ENCODE results near the gene RALGAPB. TPM values are rescaled to one million over a fixed set of nuclear protein-coding genes. Genes with fewer than 3 reads are reported as not detected.

Gene RALGAPB
- total and polyA plus RNA-seq, 5 donors, result 8.3 to 26.9 (median 22.0) TPM

DNA sequence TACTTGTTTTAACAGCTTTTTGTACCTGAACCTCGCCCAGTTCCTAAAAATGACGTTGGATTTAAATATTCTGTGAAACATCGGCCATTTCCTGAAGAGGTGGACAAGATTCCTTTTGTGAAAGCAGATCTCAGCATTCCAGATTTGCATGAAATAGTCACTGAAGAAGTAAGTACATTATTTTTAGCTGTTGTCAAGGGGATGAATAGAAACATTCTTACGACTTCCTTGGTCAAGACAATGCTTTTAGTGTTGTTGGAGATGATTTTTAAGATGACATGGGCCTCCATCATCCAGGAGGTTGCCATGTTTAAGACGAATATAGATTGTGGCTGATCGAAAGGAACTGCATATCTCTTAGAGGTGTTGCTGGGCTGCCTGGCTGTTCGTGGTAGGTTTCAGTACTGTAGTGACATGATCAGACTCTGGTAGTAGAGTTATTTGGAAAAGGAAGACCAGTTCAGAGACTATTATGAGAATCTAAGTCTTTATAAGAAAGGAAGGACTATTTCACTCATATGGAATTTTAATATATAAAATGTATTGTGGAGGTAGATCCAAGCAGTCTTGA, 78.5 kb downstream of the RALGAPB start:
- no peak overlapping the region for H3K4me3 ChIP-seq (ENCODE audit: low read length)
- H3K27me3 ChIP-seq (ENCODE audit: control insufficient read depth, insufficient read depth), result no peaks in the 10 kb centered on the region
- intact Hi-C loops (cut with DNase I), result no loop called here
- H3K4me1 ChIP-seq (ENCODE audit: control insufficient read depth, insufficient read depth, low read length), result no peaks in the 10 kb centered on the region
- no peak for DNase-seq
- WGBS, result 82% methylated on average over 7 of the region's 7 CpGs
- H3K9me3 ChIP-seq (ENCODE audit: control insufficient read depth, low read length), result no peaks in the 10 kb centered on the region
- ATAC-seq, result no peak
- H3K27ac ChIP-seq (ENCODE audit: low read length), result no peak overlapping the region

GRCh38 chr20:38554986-38555385, 82.3 kb downstream of the RALGAPB start:
- no peak for DNase-seq
- Histone ChIP-seq H3K4me3 (ENCODE audit: low read length) (no peak overlapping the region), H3K9me3 (ENCODE audit: control insufficient read depth, low read length) (no peaks in the 10 kb centered on the region), H3K4me1 (ENCODE audit: control insufficient read depth, insufficient read depth, low read length) (no peaks in the 10 kb centered on the region), H3K27me3 (ENCODE audit: control insufficient read depth, insufficient read depth) (no peaks in the 10 kb centered on the region), H3K27ac (ENCODE audit: low read length) (no peak overlapping the region)
- 97% methylated on average over 2 of the region's 2 CpGs for WGBS
- no peak for ATAC-seq
- intact Hi-C loops (cut with DNase I), result no loop called here

DNA sequence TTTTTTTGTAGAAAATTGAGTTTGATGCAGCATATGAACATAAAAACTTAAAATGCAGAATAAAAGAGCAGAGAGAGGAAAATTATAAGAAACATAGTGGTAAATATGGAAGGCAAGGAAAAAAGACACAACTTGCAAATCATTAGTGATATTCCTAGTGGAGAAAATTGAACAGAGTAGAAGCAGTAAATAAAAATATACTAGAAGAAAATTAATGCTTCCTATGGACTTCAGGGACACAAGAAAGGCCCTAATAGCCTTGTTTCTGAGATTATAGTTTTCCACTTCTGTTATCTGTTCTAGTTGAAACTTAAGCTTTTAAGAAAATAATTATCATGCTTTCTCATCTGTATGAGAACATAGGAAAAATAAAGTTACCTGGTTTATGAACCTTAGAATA, 82.8 kb downstream of the RALGAPB start:
- intact Hi-C loops (cut with DNase I), result no loop called here
- no peak overlapping the region for H3K27ac ChIP-seq (ENCODE audit: low read length)
- no peak for ATAC-seq
- no peaks in the 10 kb centered on the region for H3K4me1 ChIP-seq (ENCODE audit: control insufficient read depth, insufficient read depth, low read length)
- DNase-seq, result no peak
- no peak overlapping the region for H3K4me3 ChIP-seq (ENCODE audit: low read length)
- H3K27me3 ChIP-seq (ENCODE audit: control insufficient read depth, insufficient read depth), result no peaks in the 10 kb centered on the region
- no peaks in the 10 kb centered on the region for H3K9me3 ChIP-seq (ENCODE audit: control insufficient read depth, low read length)

DNA sequence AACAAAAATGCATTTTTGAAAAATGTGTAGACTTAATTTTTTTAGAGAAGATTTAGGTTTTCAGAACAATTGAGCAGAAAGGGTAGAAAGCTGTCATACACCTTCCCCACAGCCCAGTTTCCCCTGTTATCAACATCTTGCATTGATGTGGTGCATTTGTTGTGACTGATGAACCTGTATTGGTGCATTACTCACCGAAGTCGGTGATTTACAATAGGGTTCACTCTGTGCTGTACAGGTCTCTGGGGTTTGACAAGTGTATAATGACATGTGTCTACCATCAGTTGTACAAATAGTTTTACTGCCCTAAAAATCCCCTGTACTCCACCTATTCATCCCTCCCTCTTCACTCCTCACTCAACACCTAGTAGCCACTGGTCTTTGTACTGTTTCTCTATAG, 84.5 kb downstream of the RALGAPB start:
- Histone ChIP-seq H3K4me1 (ENCODE audit: control insufficient read depth, insufficient read depth, low read length) (no peaks in the 10 kb centered on the region), H3K9me3 (ENCODE audit: control insufficient read depth, low read length) (no peaks in the 10 kb centered on the region), H3K27ac (ENCODE audit: low read length) (no peak overlapping the region), H3K4me3 (ENCODE audit: low read length) (no peak overlapping the region), H3K27me3 (ENCODE audit: control insufficient read depth, insufficient read depth) (no peaks in the 10 kb centered on the region)
- intact Hi-C loops (cut with DNase I), result no loop called here
- WGBS, result 97% methylated on average over 2 of the region's 2 CpGs
- DNase-seq, result no peak
- ATAC-seq, result no peak

DNA sequence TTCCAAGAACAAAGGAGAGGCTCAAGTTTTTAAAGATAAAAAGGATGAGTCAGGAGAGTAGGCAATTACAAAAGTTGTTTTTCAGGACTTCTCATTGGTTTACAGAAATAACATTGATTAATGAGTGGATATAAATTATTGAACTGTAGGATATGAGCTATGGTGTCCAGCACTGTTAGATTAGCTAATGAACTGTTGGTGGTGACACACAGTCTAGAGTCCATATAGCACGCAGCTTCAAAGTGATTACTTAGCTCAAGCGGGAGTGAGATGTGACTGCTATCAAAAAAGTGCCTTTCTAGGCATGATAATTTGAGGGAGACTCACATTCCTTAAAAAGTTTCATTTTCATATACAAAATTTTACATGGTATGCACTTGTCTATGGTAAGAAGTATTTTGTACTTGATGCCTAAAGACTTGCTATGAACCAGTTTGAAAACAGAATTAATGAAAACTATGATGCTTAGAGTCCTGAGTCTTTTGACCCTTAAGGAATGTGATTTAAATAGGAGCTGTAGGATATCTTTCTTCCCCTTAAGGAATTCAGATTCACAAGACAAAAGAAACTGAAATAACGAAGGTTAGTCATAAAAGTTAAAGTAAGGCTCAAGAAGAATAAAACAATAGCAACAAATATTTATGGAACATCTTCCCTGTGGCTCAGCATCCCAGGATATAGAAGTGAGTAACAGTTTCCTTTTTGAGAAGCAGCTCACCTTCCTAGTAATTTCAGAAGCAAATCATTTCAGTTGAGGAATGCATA, 86.1 kb downstream of the RALGAPB start:
- intact Hi-C loops (cut with DNase I), result no loop called here
- DNase-seq (no peak), ATAC-seq (no peak)
- H3K27ac ChIP-seq (ENCODE audit: low read length), result no peak overlapping the region
- no peaks in the 10 kb centered on the region for H3K9me3 ChIP-seq (ENCODE audit: control insufficient read depth, low read length)
- H3K4me1 ChIP-seq (ENCODE audit: control insufficient read depth, insufficient read depth, low read length), result no peaks in the 10 kb centered on the region
- 80% methylated on average over 3 of the region's 3 CpGs for WGBS
- H3K4me3 ChIP-seq (ENCODE audit: low read length), result no peak overlapping the region
- no peaks in the 10 kb centered on the region for H3K27me3 ChIP-seq (ENCODE audit: control insufficient read depth, insufficient read depth)

DNA sequence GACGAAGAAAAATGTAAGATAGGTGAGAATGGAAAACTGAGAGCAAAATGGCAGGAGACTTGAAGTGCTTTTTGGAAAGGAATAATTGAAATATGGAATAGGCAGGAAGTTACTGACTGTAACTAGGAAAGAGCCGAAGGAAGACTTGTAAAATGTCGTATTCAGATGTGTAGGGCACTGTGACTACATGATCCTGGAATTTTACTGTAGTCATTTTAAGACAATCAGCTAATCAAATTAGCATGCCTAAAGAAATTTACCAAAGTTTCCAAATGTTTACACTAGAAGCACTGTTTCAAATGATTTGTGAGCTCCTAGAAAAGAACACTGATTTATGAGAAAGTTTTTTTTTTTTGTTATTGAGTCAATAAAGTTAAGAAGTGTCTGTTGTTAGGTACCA, 87.1 kb downstream of the RALGAPB start:
- Histone ChIP-seq H3K4me1 (ENCODE audit: control insufficient read depth, insufficient read depth, low read length) (no peaks in the 10 kb centered on the region), H3K9me3 (ENCODE audit: control insufficient read depth, low read length) (no peaks in the 10 kb centered on the region), H3K27ac (ENCODE audit: low read length) (no peak overlapping the region), H3K4me3 (ENCODE audit: low read length) (no peak overlapping the region), H3K27me3 (ENCODE audit: control insufficient read depth, insufficient read depth) (no peaks in the 10 kb centered on the region)
- ATAC-seq (no peak), DNase-seq (no peak)
- intact Hi-C loops (cut with DNase I), result no loop called here
- 93% methylated on average over 3 of the region's 3 CpGs for WGBS

GRCh38 chr20:38563802-38564431, 91.3 kb downstream of the RALGAPB start:
- Histone ChIP-seq H3K27ac (ENCODE audit: low read length) (no peak overlapping the region), H3K9me3 (ENCODE audit: control insufficient read depth, low read length) (no peaks in the 10 kb centered on the region), H3K27me3 (ENCODE audit: control insufficient read depth, insufficient read depth) (no peaks in the 10 kb centered on the region), H3K4me3 (ENCODE audit: low read length) (no peak overlapping the region), H3K4me1 (ENCODE audit: control insufficient read depth, insufficient read depth, low read length) (no peaks in the 10 kb centered on the region)
- WGBS, result 97% methylated on average over 6 of the region's 6 CpGs
- intact Hi-C loops (cut with DNase I), result no loop called here
- DNase-seq, result no peak
- ATAC-seq, result no peak

GRCh38 chr20:38564680-38565079, 92.0 kb downstream of the RALGAPB start:
- H3K9me3 ChIP-seq (ENCODE audit: control insufficient read depth, low read length), result no peaks in the 10 kb centered on the region
- intact Hi-C loops (cut with DNase I), result no loop called here
- no peak for ATAC-seq
- WGBS, result 95% methylated on average over 1 of the region's 1 CpG
- no peak overlapping the region for H3K27ac ChIP-seq (ENCODE audit: low read length)
- H3K4me1 ChIP-seq (ENCODE audit: control insufficient read depth, insufficient read depth, low read length), result no peaks in the 10 kb centered on the region
- no peak overlapping the region for H3K4me3 ChIP-seq (ENCODE audit: low read length)
- H3K27me3 ChIP-seq (ENCODE audit: control insufficient read depth, insufficient read depth), result no peaks in the 10 kb centered on the region
- no peak for DNase-seq

GRCh38 chr20:38566036-38566598, 93.5 kb downstream of the RALGAPB start:
- 98% methylated on average over 6 of the region's 6 CpGs for WGBS
- no peak overlapping the region for H3K27ac ChIP-seq (ENCODE audit: low read length)
- H3K27me3 ChIP-seq (ENCODE audit: control insufficient read depth, insufficient read depth), result no peaks in the 10 kb centered on the region
- H3K4me1 ChIP-seq (ENCODE audit: control insufficient read depth, insufficient read depth, low read length), result no peaks in the 10 kb centered on the region
- no peaks in the 10 kb centered on the region for H3K9me3 ChIP-seq (ENCODE audit: control insufficient read depth, low read length)
- no peak for ATAC-seq
- no peak overlapping the region for H3K4me3 ChIP-seq (ENCODE audit: low read length)
- no peak for DNase-seq
- intact Hi-C loops (cut with DNase I), result no loop called here

- no peaks in the 10 kb centered on the region for H3K27me3 ChIP-seq (ENCODE audit: control insufficient read depth, insufficient read depth)
- no peak overlapping the region for H3K27ac ChIP-seq (ENCODE audit: low read length)
- no peaks in the 10 kb centered on the region for H3K9me3 ChIP-seq (ENCODE audit: control insufficient read depth, low read length)
- intact Hi-C loops (cut with DNase I), result no loop called here
- no peak overlapping the region for H3K4me3 ChIP-seq (ENCODE audit: low read length)
- 74% methylated on average over 5 of the region's 5 CpGs for WGBS
- ATAC-seq, result no peak
- no peak for DNase-seq
- H3K4me1 ChIP-seq (ENCODE audit: control insufficient read depth, insufficient read depth, low read length), result no peaks in the 10 kb centered on the region
Measured at GRCh38 chr20:38569747-38570525, 97.3 kb downstream of the RALGAPB start.

DNA sequence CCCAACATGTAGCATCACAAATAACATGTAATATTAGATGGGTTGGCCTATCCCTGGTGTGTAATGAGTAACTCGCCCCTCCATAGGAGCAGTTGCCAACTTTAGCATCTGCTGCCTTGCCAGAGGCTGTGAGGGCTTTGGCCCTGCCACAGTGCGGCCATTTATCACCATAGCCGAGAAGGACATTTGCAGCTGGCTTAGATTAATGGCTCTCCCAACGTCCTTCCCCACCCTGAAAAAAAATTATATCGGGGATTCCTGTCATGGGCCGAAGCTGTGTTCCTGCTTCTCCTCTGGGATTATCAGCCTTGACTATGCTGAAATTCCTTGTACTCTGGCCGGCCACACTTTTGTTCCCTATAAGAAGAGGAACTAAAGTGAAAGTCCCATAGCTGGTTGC, 100.8 kb downstream of the RALGAPB start:
- DNase-seq, result no peak
- no peaks in the 10 kb centered on the region for H3K9me3 ChIP-seq (ENCODE audit: control insufficient read depth, low read length)
- intact Hi-C loops (cut with DNase I), result no loop called here
- H3K27ac ChIP-seq (ENCODE audit: low read length), result no peak overlapping the region
- no peaks in the 10 kb centered on the region for H3K27me3 ChIP-seq (ENCODE audit: control insufficient read depth, insufficient read depth)
- no peaks in the 10 kb centered on the region for H3K4me1 ChIP-seq (ENCODE audit: control insufficient read depth, insufficient read depth, low read length)
- H3K4me3 ChIP-seq (ENCODE audit: low read length), result no peak overlapping the region
- WGBS, result 66% methylated on average over 7 of the region's 7 CpGs
- peak; percentile 32 to 70 for ATAC-seq
